ENCODE data around the gene CHD6. TPM values are rescaled to one million over a fixed set of nuclear protein-coding genes. Genes with fewer than 3 reads are reported as not detected.

Gene CHD6
- polyA plus RNA-seq, 1 experiment = 16.4 TPM

GRCh38 chr20:41361757-41362747 is 256.1 kb downstream of the CHD6 start:
- Histone ChIP-seq H3K4me3 (ENCODE audit: low read depth, low read length) (no peak overlapping the region), H3K36me3 (ENCODE audit: control insufficient read depth, insufficient read depth, low read length) (peaks cover 13% of the 10 kb centered on the region), H3K27me3 (ENCODE audit: control insufficient read depth, insufficient read depth, low read length) (peaks cover 29% of the 10 kb centered on the region)
- no peak for TF ChIP-seq CTCF (IDR thresholded peaks at IDR 0.05; ENCODE audit: insufficient read depth, low read depth, low read length)
- CTCF ChIA-PET = interaction anchor here (1.2 to 1.3 kb wide), 2 partner anchors 9 to 189 kb away, joined by 3 read pairs; no protein-coding TSS in a partner anchor
- DNase-seq (ENCODE audit: low read depth) = no peak
- POLR2A ChIA-PET = no interaction called here

- ChIA-PET CTCF (interaction anchor here (1.3 kb wide), 1 partner anchor 10 kb away, joined by 3 read pairs; no protein-coding TSS in a partner anchor), POLR2A (no interaction called here)
- no peak for DNase-seq (ENCODE audit: low read depth)
- peaks cover 26% of the 10 kb centered on the region for H3K27me3 ChIP-seq (ENCODE audit: control insufficient read depth, insufficient read depth, low read length)
- peaks cover 15% of the 10 kb centered on the region for H3K36me3 ChIP-seq (ENCODE audit: control insufficient read depth, insufficient read depth, low read length)
- no peak overlapping the region for H3K4me3 ChIP-seq (ENCODE audit: low read depth, low read length)
- no peak for TF ChIP-seq CTCF (IDR thresholded peaks at IDR 0.05; ENCODE audit: insufficient read depth, low read depth, low read length)
These were observed 257.1 kb downstream of the CHD6 start for GRCh38 chr20:41360831-41361756.

DNA sequence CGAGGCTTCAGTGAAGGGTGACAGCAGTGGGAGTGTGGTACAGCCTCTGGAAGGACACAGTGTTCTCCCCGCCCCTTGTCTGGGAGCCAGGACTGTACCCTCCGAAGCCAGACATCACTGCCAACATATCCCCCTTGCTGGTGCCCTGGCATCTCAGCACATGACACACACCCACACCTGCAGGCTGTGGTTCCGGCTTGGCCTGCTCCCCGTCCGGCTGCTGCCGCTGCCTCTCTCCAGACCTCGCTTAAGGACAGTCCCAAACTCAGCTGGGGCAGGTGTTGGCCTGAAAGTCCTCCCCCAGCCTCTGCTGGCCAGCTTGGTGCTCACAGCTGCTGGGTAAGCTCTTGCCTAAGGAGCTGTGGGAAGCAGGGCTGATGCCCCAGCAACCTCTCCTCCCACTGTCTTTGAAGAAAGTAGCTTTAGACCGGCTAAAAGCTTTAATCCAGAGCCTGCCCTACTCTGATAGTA is 258.6 kb downstream of the CHD6 start:
- POLR2A ChIA-PET = no interaction called here
- TF ChIP-seq CTCF (IDR thresholded peaks at IDR 0.05; ENCODE audit: insufficient read depth, low read depth, low read length) = no peak
- no peak for DNase-seq (ENCODE audit: low read depth)
- peaks cover 14% of the 10 kb centered on the region for H3K27me3 ChIP-seq (ENCODE audit: control insufficient read depth, insufficient read depth, low read length)
- no peak overlapping the region for H3K4me3 ChIP-seq (ENCODE audit: low read depth, low read length)
- CTCF ChIA-PET = interaction anchor here (1.0 kb wide), 1 partner anchor 114 kb away, joined by 4 read pairs; no protein-coding TSS in a partner anchor
- peaks cover 20% of the 10 kb centered on the region for H3K36me3 ChIP-seq (ENCODE audit: control insufficient read depth, insufficient read depth, low read length)

GRCh38 chr20:41358717-41359116 is 259.5 kb downstream of the CHD6 start:
- peaks cover 8% of the 10 kb centered on the region for H3K27me3 ChIP-seq (ENCODE audit: control insufficient read depth, insufficient read depth, low read length)
- no peak for DNase-seq (ENCODE audit: low read depth)
- peaks cover 21% of the 10 kb centered on the region for H3K36me3 ChIP-seq (ENCODE audit: control insufficient read depth, insufficient read depth, low read length)
- H3K4me3 ChIP-seq (ENCODE audit: low read depth, low read length) = no peak overlapping the region
- POLR2A ChIA-PET = no interaction called here
- no peak for TF ChIP-seq CTCF (IDR thresholded peaks at IDR 0.05; ENCODE audit: insufficient read depth, low read depth, low read length)
- CTCF ChIA-PET = interaction anchor here (0.7 kb wide), 1 partner anchor 39 kb away, joined by 3 read pairs; no protein-coding TSS in a partner anchor

All from BJ (cell line).